ENCODE data around the gene ZNF341. TPM values are rescaled to one million over a fixed set of nuclear protein-coding genes. Genes with fewer than 3 reads are reported as not detected.

ZNF341 gene
- polyA plus RNA-seq, 1 donor = 3.6 TPM

- no peak for DNase-seq
These were observed 64.6 kb downstream of the ZNF341 start for GRCh38 chr20:33796263-33796906.

- DNase-seq = no peak
These were observed 65.2 kb downstream of the ZNF341 start for GRCh38 chr20:33796907-33797544.

DNA sequence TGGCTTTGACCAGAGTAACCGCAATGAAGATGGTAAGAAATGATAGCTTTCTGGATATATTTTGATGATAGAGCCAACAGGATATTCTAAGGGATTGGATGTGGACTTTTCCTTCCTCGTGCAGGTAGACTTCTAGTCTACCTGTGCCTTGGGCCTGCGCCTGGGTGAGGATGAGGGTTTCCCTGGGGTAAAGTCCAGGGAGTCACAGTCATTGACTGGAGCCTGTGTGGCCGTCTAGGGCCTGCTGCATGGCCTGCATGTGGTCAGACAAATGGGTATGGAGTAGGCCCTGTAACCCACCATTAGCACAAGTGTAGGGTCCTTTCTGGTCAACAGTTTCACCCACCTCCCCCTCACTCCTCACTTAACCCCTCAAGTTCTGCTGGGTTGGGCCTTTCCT is 66.6 kb downstream of the ZNF341 start:
- DNase-seq = no peak

GRCh38 chr20:33803921-33804337 is 72.1 kb downstream of the ZNF341 start:
- no peak for DNase-seq

DNA sequence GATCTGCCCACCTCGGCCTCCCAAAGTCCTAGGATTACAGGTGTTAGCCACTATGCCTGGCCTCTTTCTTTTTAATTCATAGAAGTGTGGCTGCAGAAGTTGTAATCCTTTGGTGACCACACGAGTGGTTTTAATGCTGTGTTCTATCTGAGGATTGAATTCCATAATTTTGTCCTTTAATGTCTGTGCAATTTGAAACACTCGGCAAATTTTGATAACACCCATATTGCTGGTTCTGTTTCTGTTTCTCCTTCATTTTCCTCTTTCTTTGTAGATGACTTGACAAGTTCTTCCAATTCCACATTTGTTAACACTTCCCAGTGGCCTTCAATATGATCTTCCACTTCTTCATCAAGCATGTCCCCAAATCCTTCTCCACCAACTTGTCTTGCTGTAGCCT is 76.6 kb downstream of the ZNF341 start:
- no peak for DNase-seq

- DNase-seq = no peak
These were observed 78.5 kb downstream of the ZNF341 start for GRCh38 chr20:33810259-33810658.

DNA sequence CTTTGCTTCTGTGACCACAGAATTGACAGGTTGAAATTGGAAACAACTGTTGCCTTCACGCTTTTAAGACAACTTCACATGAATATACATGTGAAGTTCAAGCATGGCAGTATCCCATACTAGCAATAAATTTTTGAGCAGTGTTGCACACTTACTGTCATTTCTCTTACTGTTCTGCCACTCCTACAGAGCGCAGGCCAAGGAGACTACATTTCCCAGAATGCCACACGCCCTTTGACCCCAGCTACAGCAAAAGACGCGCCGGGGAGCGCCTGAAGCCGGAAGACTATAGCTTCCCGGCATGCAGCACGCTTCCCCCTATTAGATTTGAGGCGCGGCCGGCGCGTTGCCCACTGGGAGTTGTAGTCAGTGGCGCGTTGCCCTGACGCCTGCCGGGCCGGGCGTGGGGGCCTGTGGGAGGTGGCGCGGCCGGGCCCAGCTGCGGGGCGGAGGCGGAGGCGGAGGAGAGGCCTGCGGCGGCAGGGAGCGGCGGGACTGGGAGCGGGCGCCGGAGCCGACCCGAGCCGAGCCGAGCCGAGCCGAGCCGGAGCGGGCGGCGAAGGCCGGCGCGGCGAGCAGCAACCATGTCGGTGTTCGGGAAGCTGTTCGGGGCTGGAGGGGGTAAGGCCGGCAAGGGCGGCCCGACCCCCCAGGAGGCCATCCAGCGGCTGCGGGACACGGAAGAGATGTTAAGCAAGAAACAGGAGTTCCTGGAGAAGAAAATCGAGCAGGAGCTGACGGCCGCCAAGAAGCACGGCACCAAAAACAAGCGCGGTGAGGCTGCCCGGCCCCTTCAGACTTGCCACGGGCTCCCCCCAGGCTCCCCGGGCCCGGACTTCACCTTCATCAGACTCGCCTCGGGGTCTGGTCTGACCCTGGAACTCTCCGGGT is 79.3 kb downstream of the ZNF341 start, which contains the start of gene CHMP4B:
Gene CHMP4B (plus strand): TSS at position 464 of the 891 bp plus-strand sequence. CDS start 121 bp downstream, at position 585.
- DNase-seq = peak; percentile 99

- no peak for DNase-seq
These were observed 80.0 kb downstream of the ZNF341 start for GRCh38 chr20:33811776-33812151.

- no peak for DNase-seq
These were observed 80.5 kb downstream of the ZNF341 start for GRCh38 chr20:33812152-33812849.

DNA sequence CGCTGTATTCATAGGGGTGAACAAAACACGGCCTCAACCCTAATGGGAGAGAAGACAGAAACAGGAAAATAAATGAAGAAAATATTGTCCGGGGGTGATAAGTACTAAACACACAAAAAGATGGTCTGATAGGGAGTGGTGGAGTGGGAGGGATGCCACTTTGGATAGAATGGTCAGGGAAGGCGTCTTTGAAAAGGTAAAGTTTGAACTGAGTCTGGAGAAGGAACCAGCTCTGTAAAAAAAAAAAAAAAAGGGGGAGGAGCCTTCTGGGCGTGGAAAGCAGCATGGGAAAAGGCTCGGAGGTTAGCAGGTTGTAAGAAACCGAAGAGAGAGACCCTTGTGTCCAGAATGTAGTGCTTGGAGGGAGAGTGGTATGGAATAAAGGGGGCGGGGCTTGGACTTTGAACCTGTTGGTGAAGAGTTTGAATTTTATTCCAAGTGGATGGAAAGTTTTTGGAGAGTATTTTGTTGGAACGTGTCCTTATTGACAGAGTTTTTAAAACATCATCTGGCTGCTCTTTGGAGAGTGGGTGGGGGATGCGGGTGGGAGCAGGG is 81.2 kb downstream of the ZNF341 start:
- DNase-seq = no peak

DNA sequence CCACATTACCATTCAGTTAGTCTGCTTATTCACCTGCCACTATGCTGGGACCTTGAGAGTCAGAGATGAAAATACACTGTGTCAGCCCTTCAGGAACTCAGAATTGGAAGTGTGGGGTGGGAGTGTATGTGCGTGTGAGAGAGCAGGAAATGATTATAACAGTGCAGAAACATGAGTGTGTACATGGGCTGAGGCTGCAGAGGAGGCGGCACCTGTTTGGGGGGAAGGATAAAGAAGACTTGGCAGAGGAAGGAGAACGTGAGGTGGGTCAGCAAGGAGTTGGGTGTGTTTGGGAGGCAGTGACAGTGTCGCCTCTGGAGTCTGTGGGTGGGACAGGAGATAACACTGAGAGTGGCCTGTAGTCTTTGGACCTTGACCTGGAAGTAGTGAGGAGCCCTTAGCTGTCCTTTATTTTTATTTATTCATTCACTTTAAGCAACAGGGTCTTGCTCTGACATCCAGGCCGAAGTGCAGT is 82.5 kb downstream of the ZNF341 start:
- no peak for DNase-seq

DNA sequence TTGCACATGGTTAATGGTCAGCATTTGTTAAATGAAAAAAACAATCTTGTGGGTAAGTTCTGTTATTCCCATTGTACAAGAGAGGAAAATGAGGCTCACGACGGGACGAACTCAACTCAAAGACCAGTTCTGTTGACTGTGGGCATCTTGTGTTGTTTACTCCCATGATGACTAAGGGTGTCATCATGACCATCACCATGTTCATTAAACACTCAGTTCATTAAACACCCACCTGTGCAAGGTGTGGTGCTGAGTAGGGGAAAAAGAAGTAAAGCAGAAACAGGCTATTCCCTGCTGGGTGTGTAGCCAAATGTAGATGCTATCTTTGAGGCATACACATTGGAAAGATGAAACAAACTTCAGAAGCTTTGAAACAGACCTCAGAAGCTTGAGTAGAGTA is 83.9 kb downstream of the ZNF341 start:
- DNase-seq = no peak

DNA sequence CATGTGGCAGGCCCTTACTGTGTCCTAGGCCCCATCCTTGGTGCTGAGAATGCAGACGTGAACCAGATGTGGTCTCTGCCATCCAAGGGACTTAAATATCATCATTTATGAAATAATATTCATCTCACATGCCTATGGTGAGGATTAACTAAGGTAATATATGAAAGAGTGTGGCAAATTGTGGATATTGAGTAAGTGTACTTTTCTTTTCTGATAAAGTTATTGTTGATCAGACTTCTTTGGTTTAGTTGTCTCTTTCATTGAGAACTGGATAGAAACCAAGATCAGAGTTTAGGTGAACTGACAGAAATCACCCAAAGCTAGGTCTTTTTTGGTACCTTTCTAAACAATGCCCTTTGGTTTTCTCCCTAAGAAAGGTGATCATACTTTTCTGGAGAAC is 84.4 kb downstream of the ZNF341 start:
- DNase-seq = no peak

GRCh38 chr20:33817411-33817810 is 85.6 kb downstream of the ZNF341 start:
- no peak for DNase-seq

- DNase-seq = no peak
These were observed 87.7 kb downstream of the ZNF341 start for GRCh38 chr20:33819456-33819855.

DNA sequence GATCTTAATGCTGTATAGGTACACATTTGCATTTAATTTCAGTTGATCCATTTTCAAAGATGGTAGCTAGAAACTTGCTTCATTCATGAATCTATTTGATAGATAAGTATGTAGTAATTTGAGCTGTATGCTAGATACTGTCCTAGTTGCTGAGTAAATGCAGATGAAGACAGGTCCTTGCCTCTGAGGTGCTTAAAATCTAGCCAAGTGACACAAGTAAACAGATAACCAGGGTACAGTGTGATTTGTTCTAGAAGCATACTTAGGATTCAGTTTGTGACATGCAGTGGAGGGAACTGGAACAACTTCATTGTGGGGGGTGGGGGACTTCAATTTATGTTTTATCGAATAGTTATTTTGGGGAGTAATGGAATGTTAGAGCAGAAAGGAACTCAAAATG is 88.6 kb downstream of the ZNF341 start:
- no peak for DNase-seq

DNA sequence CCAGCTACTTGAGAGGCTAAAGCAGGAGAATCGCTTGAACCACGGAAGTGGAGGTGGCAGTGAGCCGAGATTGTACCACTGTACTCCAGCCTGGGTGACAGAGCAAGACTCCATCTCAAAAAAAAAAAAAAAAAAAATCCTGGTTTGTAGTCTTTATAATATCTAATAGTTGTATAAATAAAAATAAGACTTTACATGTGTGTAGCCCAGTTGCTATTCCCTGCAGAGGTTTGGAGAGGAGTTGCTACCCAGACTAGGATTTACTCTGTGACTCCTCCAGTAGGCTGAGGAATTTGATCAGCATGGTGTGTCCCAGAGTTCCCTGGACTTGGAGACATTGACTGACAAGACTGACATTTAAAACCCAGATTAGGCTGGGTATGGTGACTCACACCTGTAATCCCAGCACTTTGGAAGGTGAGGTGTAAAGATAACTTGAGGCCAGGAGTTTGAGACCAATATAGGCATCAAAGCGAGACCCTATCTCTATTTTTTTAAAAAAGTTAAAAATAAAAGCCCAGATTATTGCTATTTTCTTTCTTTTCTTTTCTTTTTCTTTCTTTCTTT is 89.6 kb downstream of the ZNF341 start:
- DNase-seq = no peak

DNA sequence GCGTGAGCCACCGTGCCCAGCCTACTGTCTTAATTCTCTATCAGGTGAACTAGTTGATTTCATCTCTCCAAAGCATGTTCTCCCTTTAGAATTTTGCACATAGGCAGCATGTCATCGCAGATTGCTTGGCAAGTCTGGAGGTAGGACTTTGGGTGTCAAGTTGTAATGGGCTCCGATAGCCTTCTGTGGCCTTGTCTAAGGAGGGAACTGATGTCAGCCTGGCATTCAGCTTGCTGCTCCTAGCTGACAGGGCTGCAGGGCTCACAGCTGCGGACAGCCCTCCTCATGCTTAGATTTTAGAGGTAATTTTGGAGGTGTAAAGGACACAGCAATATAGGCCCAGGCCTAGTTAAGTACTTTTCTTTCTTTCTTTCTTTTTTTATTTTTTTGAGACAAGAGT is 90.6 kb downstream of the ZNF341 start:
- no peak for DNase-seq

GRCh38 chr20:33822991-33823390 is 91.2 kb downstream of the ZNF341 start:
- no peak for DNase-seq

DNA sequence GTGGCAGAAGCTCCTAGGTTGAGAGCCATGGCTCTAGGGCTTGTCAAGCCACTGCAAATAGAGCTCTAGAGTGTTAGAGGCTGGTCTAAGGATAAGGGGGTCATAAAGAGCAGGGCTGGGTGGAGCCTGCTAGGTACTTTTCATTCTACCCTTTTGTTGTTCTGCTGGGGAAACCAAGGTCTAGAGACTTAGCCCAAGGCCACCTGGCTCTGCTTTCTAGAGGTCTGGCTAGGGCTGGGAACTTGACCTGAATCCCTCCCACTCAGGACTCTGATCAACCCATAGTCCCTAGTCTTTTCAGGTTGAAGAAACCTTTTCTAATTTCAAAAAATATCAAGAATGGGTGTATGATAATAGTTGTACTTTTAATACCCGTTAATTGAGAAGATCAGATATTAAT is 93.1 kb downstream of the ZNF341 start:
- DNase-seq = no peak

GRCh38 chr20:33825340-33826269 is 93.8 kb downstream of the ZNF341 start:
- DNase-seq = no peak

All from hindlimb muscle (tissue), 1 donor.